ENCODE data around the gene KRT78.
"Not testable (repeated sequence)": the region's sequence is repeated elsewhere in the genome, so short reads cannot be mapped to it uniquely, and the experiment has no call there.

The KRT78 gene, protein sequence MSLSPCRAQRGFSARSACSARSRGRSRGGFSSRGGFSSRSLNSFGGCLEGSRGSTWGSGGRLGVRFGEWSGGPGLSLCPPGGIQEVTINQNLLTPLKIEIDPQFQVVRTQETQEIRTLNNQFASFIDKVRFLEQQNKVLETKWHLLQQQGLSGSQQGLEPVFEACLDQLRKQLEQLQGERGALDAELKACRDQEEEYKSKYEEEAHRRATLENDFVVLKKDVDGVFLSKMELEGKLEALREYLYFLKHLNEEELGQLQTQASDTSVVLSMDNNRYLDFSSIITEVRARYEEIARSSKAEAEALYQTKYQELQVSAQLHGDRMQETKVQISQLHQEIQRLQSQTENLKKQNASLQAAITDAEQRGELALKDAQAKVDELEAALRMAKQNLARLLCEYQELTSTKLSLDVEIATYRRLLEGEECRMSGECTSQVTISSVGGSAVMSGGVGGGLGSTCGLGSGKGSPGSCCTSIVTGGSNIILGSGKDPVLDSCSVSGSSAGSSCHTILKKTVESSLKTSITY

DNA sequence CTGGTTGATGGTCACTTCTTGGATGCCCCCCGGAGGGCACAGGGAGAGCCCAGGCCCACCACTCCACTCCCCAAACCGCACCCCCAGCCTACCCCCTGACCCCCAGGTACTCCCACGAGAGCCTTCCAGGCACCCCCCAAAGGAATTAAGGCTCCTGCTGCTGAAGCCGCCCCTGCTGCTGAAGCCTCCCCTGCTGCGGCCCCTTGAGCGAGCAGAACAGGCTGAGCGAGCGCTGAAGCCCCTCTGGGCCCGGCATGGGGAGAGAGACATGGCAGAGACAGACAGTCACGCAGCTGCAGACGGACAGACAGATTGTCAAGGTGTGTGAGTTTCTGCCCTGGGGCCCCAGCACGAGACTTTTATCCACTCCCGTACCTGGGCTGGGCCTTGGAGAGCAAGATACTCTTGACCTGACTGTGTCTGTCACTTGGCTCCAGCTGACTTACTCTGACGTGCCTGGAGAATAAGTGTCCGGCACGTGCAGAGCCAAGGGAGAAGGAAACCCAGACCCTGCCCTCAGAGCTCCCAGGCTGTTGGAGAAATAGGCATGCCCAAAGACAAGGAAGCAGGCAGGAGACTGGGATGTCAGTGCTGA lies at the start of gene KRT78:
Gene KRT78, minus strand, starts transcription at position 334 of the 595 bp plus-strand sequence. Its CDS starts 64 bp downstream, at position 270.
- DNase-seq, result no peak

DNA sequence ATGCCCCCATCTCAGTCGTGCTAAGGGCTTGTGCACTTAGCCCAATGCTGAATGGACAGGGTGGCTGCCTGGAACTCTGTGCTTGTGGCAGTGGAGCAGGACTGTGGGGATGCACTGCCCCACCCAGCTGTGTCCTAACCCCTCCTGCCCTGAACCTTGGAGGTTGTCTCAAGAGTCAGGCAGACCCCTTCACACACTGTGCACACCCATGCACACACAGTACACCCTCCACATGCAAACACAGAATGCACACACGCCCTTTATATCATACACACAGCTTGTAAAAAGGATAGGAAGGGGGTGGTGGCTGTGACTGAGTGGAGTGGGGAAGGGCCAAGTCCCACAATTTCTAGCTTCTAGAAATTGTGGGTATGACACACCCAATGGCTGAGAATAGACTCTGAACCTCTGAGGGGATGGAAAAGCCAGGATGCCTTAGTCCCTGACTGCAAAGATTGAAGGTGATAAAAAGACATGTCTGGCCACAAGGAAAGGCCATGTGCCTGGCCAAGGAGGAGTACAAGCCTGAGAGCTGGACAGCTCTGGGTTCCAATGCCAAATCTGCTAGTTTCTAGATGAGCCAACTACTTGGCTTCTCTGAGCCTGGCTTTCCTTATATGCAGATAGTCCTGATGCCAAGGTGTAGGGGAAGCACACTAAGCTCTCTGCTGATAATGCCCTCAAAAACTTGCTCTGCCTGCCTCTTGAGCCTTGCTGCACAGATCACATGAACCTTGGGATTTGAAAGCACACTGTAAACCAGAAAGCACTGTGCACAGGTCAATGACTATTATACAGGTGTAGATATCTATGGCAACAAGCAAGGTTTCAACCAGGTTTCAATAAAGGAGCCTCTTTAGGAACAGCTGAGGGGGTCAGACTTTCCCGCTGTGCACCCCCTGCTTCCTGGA lies 47.7 kb upstream of the KRT78 start:
- no peak for DNase-seq

DNA sequence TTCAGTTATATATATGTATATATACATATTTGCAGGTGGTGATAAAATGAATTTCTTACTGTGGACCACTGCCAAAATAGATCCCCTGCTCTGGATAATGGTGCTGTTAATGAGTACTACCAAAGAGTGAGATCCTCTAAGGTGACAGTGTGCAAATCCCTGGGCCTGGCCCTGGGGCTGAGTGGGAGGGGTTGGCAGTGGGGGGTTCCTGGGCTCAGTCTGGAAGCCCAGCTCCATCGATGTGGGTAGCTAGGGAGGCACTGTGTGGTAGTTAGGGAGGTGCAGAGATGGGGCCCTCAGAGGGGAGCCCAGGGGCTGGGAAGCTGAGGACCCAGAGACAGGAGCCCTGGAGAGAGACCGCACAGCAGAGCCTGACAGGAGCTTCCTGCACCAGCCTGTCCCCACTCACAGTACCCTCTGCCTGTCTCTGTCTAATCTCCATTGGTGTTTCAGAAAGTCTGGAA lies 47.0 kb upstream of the KRT78 start:
- DNase-seq, result no peak

DNA sequence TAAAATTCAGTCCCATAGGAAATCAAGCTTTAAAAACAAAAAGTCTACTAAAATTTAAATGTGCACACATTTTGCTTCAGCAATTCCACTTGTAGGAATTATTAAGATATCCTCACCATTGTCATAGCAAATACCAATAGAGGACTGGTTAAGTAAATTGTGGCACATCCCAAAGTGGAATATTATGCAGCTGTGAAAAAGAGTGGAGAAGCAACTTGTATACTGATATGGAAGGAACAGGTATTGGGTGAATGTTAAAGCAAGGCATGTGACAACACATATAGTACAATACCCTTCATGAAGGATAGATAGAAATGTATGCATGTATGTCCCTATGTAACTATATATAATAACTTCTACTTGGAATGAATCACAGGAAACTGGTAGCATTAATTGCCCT lies 44.2 kb upstream of the KRT78 start:
- DNase-seq, result no peak

DNA sequence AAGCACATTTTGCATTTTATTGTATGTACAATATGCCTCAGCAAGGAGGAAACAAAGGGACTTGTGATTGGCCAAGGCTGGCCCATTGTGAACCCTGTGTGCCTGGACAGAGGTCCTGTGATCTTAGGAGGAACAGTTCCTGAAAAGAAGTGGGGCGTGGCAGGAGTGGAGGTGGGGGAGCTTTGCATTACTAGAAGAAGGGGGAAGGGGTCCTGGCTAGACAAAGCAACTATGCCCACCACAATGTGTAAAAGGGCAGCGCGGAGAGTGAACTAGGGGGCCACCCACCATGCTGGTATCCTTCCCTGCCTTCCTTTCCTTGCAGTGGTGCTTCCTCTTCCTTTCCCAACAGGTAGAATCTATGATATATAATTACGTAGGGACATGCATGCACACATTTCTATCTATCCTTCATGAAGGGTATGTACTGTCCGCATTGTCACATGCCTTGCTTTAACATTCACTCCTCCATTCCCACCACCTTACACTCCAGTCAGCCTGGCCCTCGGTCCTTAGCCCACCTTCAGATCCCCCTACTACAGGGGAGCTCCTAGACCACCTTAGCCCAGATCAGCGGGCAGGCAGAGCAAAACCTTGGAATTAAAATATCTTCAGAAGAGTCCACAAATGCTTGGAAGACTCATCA lies 43.5 kb upstream of the KRT78 start:
- DNase-seq, result no peak

DNA sequence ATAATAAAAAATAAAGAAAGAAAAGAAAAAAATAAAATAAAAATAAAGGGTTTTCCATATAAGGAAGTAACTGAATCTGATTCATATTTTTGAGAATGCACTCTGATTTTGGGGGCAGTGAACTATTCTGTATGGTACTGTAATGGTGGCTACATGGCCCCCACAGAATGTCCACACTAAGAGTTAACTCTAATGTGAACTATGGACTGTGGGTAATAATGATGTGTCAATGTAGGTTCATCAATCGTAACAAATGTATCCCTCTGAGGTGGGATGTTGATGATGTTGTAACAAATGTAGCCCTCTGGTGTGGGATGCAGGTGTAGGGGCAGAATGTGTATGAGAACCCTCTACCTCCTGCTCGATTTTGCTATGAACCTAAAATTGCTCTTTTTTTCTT lies 42.2 kb upstream of the KRT78 start:
- no peak for DNase-seq

DNA sequence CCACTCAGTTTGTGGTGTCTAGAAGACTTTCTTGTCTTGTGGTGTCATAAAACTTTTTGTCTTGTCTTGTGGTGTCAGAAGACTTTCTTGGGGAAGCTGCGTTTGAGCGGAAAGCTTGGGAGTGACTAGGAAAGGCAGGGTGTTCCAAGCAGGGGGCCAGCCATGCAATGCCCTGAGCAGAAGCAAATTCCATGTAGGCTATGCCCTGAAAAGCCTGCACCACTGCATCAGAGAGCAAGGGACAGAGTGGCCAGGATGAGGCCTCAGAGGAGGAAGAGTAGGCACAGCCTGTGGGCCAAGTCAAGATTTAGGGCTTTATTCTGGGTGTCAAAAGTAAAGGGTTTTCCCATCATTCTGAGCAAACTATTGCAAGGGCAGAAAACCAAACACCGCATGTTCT lies 41.6 kb upstream of the KRT78 start:
- no peak for DNase-seq

DNA sequence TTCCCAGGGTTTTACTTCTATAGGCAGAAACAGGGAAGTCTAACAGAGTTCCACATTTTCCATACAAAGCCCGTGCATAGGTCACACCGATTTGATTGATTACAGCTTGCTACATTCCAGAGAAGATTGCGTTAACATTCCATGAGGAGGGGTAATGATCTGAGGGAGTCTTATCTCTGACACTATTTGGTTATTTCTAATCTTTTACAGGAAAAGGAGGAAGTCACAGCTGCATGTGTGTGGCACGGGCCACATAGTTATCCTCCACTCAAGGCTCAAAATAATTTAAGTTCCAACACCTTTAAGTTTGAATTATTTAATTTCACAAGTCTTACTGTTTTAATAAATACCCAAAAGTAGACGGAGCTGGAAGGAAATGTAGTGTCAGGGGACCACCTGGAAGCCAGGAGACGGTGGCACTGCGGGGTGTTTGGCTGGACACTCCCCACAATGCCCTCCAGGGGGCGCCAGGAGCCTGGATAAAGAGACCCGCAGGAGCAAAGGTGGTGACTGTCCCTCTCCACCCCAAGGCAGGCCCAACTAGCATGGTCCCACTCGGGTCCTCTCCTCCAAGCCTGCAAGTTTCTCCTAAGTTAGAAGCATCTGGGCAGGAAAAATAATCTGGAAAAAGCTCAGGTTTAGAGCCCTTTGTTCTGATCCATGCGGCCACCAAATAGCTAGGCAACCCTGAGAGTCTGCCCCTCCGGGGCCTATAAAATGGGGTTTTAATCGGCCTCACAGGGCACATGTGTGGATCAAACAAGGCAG lies 35.9 kb upstream of the KRT78 start:
- DNase-seq, result peak; percentile 89 to 90

DNA sequence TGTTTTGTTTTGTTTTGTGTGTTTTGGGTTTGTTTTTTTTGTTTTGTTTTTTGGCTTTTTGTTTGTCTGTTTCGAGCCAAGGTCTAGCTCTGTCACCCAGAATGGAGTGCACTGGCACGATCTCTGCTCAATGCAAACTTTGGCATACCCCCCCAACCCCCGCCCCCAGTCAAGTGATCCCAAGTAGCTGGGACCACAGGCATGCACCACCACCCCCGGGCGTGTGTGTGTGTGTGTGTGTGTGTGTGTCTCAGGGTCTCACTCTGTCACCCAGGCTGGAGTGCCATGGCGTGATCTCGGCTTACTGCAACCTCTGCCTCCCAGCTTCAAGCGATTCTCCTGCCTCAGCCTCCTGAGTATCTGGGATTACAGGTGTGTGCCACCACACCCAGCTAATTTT lies 31.7 kb upstream of the KRT78 start:
- not testable (repeated sequence) for DNase-seq

DNA sequence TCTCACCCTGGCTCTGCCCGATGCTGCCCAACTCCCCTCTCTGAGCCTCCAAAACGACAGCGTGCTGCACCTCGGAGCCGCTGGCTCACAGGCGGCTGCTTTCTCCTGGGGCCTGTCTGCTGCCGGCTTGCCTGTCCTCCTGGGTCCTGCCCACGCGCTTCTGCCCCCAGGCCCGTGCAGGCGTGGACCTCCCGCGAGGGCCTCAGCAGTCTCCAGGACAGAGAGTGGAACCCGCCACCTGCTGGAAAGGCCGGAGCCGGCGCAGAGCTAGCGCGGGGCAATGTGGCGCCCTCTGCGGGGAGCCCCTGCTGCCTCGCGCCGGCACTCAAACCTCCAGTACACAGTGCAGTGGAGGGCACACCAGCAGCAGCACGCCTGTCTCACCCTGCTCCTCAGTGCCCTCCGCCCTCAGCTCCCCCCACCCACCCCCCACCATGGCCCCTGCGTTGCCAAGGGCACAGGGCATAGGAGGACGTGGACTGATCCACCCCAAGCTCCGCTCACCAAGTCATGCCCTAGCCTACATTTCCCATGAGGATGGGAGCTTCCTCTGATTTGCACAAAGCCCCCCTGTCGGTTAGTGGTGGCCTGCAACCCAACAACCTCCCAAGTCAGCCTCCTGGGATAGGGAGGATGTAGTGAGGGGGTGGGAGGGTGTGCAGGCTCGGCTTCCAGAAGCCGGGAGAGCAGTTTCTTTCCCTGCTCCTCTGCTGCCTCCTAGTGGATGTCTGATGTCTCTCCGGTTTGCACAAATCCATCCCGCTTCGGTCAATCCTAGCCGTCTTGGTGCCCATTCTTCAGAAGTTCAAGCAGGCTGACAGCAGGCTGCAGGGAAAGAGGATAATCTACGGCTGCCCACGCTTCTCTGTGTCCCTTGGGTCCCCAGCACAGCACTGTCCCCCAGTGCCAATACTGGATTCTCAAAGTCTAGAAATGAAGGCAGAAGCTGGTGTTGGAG lies 30.9 kb upstream of the KRT78 start:
- peak; percentile 80 to 85 for DNase-seq

DNA sequence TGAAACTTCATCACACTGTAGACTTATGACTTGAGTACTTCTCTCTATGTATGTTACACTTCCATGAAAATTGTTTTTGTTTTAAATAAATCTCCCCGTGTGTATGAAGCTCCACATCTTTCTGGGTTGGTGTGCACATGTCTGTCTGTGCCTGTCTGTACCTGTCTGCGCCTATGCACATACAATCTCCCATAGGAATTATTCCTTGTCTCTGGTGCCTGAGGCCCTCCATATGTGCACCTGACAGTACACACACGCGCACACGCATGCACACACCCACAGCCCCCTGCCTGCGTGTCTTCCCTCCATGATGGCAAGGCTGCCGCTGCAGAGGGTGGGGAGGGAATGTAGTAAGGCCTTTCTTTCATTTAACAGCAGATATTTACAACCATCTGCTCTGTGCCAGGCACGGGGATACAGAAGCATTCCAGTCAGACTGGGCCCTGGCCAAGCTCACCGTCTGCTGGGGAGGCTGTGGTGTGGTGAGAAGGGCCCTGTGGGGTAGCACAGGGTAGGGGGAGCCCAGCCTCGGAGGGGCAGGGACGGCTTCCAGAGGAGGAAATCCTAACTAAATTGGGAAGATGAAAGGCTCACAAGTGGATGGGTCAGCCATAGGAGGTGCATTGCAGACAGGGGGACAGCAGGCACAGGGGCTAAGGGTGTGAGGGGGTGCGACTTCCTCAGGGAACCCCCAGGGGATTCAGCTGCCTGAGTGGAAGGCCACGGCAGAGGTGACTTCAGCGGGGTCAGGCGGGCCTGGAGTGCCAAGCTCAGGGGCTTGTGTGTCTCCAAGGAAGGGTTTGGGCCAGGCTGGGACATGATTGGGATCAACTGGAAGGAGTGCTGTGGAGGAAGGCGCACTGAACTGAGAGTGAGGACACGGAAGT lies 30.0 kb upstream of the KRT78 start:
- no peak for DNase-seq

DNA sequence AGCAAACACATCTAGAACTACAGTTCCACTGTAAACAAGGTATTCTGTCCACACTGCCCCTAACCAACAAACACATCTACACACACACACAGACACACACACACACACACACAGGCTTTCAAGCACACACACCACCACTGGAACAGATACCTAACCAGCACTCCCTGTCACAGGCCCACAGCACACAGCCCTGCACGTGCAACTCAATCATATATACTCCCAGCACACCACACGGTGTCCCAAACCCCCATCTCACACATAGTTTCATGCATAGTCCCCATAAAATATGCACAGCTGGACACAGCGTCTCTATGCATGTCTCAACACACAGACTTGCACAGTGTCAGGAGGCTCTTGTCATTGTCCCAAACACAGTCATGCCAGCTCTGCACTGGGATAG lies 28.4 kb upstream of the KRT78 start:
- DNase-seq, result no peak

DNA sequence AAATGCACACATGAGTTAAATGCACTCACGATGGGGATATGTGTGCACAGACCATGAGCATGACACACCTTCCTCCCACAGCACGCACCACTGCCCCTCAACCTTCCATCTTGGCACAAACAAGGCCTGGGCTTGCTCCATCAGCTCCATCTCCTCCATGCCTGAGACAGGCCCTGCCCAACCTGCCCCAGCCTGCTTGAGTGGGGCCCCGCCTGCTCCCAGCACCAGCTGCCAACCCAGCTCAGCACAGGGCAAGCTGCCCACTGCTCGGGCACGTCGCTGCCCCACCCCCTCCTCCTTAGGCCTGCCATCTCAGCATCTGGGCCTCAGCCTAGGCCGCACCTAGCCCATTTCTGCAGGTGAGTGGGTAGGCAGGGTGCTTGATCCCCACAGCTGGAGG lies 27.6 kb upstream of the KRT78 start:
- no peak for DNase-seq

DNA sequence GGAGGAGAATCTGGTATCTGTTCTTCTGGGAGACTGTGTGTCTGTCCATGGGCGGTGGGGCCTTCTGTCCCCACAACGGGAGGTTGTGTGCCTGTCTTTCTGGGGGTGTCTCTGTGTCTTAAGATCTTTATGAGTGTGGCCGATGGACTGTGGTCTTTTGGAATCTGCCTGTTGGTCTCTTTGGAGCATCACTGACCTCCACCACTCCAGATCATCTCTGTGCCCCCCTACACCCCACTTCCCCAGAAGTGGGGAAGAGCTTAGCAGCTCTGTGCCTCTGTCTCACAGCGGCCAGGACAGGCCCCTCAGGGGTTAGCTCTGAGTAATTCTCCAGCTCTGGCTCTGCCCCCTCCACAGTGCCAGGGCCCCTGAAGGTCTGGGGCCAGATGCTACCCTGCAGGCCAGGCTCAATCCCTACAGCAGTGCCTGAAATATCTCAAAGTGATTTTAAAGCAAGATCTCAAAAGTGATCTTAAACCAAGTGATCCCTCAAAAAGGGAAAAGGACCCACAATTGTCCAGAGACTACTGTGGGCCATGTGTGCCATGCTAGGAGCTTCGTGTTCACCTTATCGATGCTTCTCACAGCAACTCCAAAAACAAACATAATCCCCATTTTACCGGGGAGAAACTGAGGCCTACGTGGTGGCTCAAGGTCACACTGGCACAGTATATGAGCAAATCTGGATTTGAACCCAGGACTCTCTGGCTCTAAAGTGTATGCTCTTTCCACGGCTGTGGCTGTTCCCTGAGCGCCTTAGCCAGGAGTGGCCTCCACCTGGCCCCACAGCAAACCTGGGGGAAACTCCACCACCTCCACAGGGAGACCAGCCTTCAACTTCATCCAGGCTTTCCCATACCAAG lies 26.0 kb upstream of the KRT78 start:
- no peak for DNase-seq

DNA sequence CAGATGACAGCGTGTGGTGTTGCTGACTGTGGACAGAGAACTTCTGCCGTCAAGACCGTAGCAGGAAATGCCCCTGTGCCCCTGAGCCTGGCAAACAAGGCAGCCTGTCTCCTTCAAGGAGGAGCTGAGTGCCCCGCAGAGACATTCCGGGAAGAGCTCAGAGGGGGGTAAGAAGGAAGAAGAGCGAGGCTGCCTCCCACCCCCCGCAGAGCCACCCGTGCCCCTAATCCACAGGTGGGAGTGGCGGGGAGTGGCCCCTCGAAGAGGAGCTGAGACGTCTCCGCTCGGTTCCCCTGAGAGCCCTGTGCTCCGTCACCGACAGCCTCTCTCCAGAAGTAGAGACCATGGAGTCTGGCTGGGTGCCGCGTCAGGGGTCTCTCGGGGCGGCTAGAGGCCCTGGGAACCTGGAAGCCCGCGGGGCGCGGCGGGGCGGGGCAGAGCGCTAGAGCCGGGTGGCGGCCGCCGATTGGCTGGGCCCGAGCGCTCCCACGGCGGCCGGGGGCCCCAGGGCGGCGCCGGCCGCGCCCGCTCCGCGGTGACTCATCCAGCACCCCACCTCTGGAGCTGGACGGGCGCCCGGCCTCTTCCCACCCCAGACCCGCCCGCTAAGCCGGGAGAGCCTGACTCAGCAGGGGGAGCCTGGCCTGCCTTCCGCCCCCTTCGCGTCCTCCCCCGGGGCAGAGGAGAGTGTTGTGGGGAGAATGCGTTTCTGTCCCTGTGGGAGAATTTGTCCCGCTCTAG lies 25.2 kb upstream of the KRT78 start:
- DNase-seq, result peak; percentile 50 to 52

DNA sequence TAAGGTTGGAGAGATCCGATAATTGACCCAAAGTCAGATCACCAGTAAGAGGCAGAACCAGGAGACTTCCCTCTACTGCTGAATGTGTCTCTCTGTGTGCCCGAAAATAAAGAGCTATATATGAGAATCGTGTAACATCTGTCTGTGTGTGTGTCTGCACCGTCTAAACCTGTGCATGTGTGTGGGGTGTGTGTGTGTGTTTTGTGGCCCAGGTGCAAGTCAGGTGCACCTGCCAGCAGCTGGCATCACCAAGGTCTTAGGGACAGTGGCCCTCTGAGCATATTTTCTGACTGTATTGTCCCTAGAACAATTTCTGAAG lies 24.7 kb upstream of the KRT78 start:
- DNase-seq, result no peak

DNA sequence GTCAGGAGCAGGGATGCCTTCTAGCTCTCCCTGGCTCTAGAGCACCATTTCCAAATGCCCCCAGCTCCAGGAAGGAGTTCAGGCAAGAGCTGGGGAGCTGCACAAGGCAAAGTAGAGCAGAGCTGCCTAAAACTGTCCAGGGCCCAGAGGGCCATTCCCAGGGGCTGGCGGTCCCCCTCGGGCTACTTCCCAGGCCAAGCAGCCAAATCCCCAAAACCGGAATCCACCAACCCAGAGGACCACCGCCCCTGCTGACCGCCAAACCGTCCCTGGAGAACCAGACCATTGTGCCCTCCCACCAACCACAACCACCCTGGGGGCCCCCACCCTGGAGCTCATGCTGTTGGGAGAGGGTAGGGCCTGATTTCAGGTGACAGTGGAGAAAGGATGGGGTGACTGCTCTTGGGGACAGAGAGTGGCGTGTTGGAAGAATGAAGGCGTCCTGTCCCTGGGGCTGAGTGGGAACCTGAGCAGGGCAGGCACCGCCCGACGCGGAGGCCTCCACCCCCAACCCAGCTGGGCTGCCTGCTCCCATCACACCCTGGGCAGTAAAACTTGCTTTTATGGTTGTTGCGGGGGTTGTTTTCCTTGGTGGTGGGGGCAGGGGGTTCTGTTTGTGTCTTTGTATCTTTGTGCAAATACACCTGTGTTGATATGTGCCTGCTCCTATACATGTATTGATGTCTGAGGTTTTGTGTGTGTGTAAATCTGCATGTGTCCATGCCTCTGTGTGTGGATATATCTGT lies 24.0 kb upstream of the KRT78 start:
- no peak for DNase-seq
